WTC11 (cell line): ENCODE results near the gene CDCP1. TPM values are rescaled to one million over a fixed set of nuclear protein-coding genes. Genes with fewer than 3 reads are reported as not detected.

Experiments used
- ATAC-seq: fragments of 200-7000 bp; cut with Tn5 transposase; 2 replicates; pipeline ENCODE4 v1.10.0; 2021; ENCODE audit warnings: mild to moderate bottlenecking, moderate library complexity
- CTCF ChIA-PET: fragments of 300-600 bp; sonication (Branson Sonifier 250); formaldehyde crosslinking; loops from one replicate; lab custom pipeline; 2021; ENCODE audit warnings: antibody characterized with exemption; lab: Charles Lee
- POLR2A ChIA-PET: fragments of 350-600 bp; sonication (Branson Sonifier 250); formaldehyde crosslinking; loops from one replicate; lab custom pipeline; 2021; ENCODE audit warnings: antibody characterized with exemption; lab: Charles Lee
- DNase-seq: peaks from one replicate; pipeline ENCODE4 v3.0.0; 2021; ENCODE audit warnings: low spot score
- H3K27ac Mint-ChIP-seq: 2 replicates; pipeline ENCODE4 v1.8.0; 2021; ENCODE audit warnings: mixed read lengths
- H3K27me3 Mint-ChIP-seq: 2 replicates; pipeline ENCODE4 v1.8.0; 2021; ENCODE audit warnings: low read depth, mild to moderate bottlenecking, moderate library complexity, mixed read lengths
- H3K36me3 Mint-ChIP-seq: 2 replicates; pipeline ENCODE4 v1.8.0; 2021; ENCODE audit warnings: mixed read lengths
- H3K4me1 Mint-ChIP-seq: 2 replicates; pipeline ENCODE4 v1.8.0; 2022; ENCODE audit warnings: mixed read lengths
- H3K4me3 Mint-ChIP-seq: 2 replicates; pipeline ENCODE4 v1.8.0; 2021; ENCODE audit warnings: mild to moderate bottlenecking, moderate library complexity, mixed read lengths
- H3K9me3 Mint-ChIP-seq: 2 replicates; pipeline ENCODE4 v1.8.0; 2021; ENCODE audit warnings: mixed read lengths
- ATF1 ChIP-seq: sonication (generic); formaldehyde crosslinking; IDR thresholded peaks from 2 replicates; pipeline ENCODE4 v1.8.1; 2023; ENCODE audit warnings: mild to moderate bottlenecking, moderate library complexity, missing genetic modification reagents
- CREB1 ChIP-seq: sonication (generic); formaldehyde crosslinking; IDR thresholded peaks from 2 replicates; pipeline ENCODE4 v1.8.0; 2023; ENCODE audit warnings: mild to moderate bottlenecking, missing genetic modification reagents
- CREM ChIP-seq: sonication (generic); formaldehyde crosslinking; IDR thresholded peaks from 2 replicates; pipeline ENCODE4 v1.8.1; 2022; ENCODE audit warnings: mild to moderate bottlenecking, missing genetic modification reagents, moderate library complexity
- EMX1 ChIP-seq: fragments of 250-450 bp; sonication (Bioruptor Pico); IDR thresholded peaks from 2 replicates; pipeline ENCODE4 v1.8.0; 2021; ENCODE audit warnings: mild to moderate bottlenecking
- ETV6 ChIP-seq: sonication (generic); formaldehyde crosslinking; IDR thresholded peaks from 2 replicates; pipeline ENCODE4 v1.8.1; 2022; ENCODE audit warnings: mild to moderate bottlenecking, missing genetic modification reagents
- FOXJ3 ChIP-seq: sonication (generic); formaldehyde crosslinking; IDR thresholded peaks from 2 replicates; pipeline ENCODE4 v1.9.0; 2021; ENCODE audit warnings: missing genetic modification reagents, mild to moderate bottlenecking, borderline replicate concordance
- GTF2I ChIP-seq: fragments of 250-450 bp; sonication (Bioruptor Pico); conservative IDR thresholded peaks from 2 replicates; pipeline ENCODE4 v1.4.0; 2021; ENCODE audit warnings: mild to moderate bottlenecking
- JUN ChIP-seq: sonication (generic); formaldehyde crosslinking; IDR thresholded peaks from 2 replicates; pipeline ENCODE4 v1.8.0; 2023; ENCODE audit warnings: mild to moderate bottlenecking, missing genetic modification reagents
- MXD4 ChIP-seq: fragments of 250-450 bp; sonication (Bioruptor Pico); IDR thresholded peaks from 2 replicates; pipeline ENCODE4 v1.8.0; 2021; ENCODE audit warnings: mild to moderate bottlenecking, moderate library complexity, borderline replicate concordance
- NFATC4 ChIP-seq: fragments of 250-450 bp; sonication (Bioruptor Pico); IDR thresholded peaks from 2 replicates; pipeline ENCODE4 v1.9.0; 2021; ENCODE audit warnings: mild to moderate bottlenecking
- NR3C1 ChIP-seq: sonication (generic); formaldehyde crosslinking; conservative IDR thresholded peaks from 2 replicates; pipeline ENCODE4 v1.8.1; 2023; ENCODE audit warnings: low read depth, mild to moderate bottlenecking, missing genetic modification reagents
- PRRX2 ChIP-seq: fragments of 250-450 bp; sonication (Bioruptor Pico); IDR thresholded peaks from 2 replicates; pipeline ENCODE4 v1.8.0; 2021; ENCODE audit warnings: mild to moderate bottlenecking
- RELA ChIP-seq: sonication (generic); formaldehyde crosslinking; IDR thresholded peaks from 2 replicates; pipeline ENCODE4 v1.8.1; 2022; ENCODE audit warnings: missing genetic modification reagents, mild to moderate bottlenecking, borderline replicate concordance
- RORB ChIP-seq: fragments of 250-450 bp; sonication (Bioruptor Pico); IDR thresholded peaks from 2 replicates; pipeline ENCODE4 v1.9.0; 2021; ENCODE audit warnings: mild to moderate bottlenecking
- SMAD3 ChIP-seq: sonication (generic); formaldehyde crosslinking; IDR thresholded peaks from 2 replicates; pipeline ENCODE4 v1.8.0; 2022; ENCODE audit warnings: missing genetic modification reagents, mild to moderate bottlenecking, borderline replicate concordance
- SMAD4 ChIP-seq: sonication (generic); formaldehyde crosslinking; IDR thresholded peaks from 2 replicates; pipeline ENCODE4 v1.8.0; 2022; ENCODE audit warnings: mild to moderate bottlenecking, missing genetic modification reagents
- TEAD1 ChIP-seq: sonication (generic); formaldehyde crosslinking; IDR thresholded peaks from 2 replicates; pipeline ENCODE4 v1.8.0; 2022; ENCODE audit warnings: mild to moderate bottlenecking, missing genetic modification reagents
- TP53 ChIP-seq: sonication (generic); formaldehyde crosslinking; IDR thresholded peaks from 2 replicates; pipeline ENCODE4 v1.8.1; 2023; ENCODE audit warnings: mild to moderate bottlenecking, missing genetic modification reagents
- ZNF423 ChIP-seq: fragments of 250-450 bp; sonication (Bioruptor Pico); IDR thresholded peaks from 2 replicates; pipeline ENCODE4 v2.1.2; 2022; ENCODE audit warnings: mild to moderate bottlenecking, moderate library complexity
- ZNF671 ChIP-seq: fragments of 250-450 bp; sonication (Bioruptor Pico); IDR thresholded peaks from 2 replicates; pipeline ENCODE4 v1.8.0; 2021; ENCODE audit warnings: mild to moderate bottlenecking
- total RNA-seq: library from RNA; stranded (reverse); gene quantifications from 3 replicates; pipeline ENCODE4 v1.2.3, GENCODE V29; 2021
- TF ChIP-seq, protein P1 (sequence below): sonication (generic); formaldehyde crosslinking; IDR thresholded peaks from 2 replicates; pipeline ENCODE4 v1.8.0; 2022; ENCODE audit warnings: missing genetic modification reagents
- TF ChIP-seq, protein P2 (sequence below): sonication (generic); formaldehyde crosslinking; IDR thresholded peaks from 2 replicates; pipeline ENCODE4 v1.8.1; 2023; ENCODE audit warnings: mild to moderate bottlenecking, missing genetic modification reagents
- TF ChIP-seq, protein P3 (sequence below): sonication (generic); formaldehyde crosslinking; IDR thresholded peaks from 2 replicates; pipeline ENCODE4 v1.8.1; 2022; ENCODE audit warnings: mild to moderate bottlenecking, moderate library complexity, missing genetic modification reagents
- TF ChIP-seq, protein P4 (sequence below): sonication (generic); formaldehyde crosslinking; conservative IDR thresholded peaks from 2 replicates; pipeline ENCODE4 v1.8.1; 2022; ENCODE audit warnings: mild to moderate bottlenecking, missing genetic modification reagents

CDCP1 gene
- total RNA-seq, 1 experiment from 2014 or later = 14.6 TPM

DNA sequence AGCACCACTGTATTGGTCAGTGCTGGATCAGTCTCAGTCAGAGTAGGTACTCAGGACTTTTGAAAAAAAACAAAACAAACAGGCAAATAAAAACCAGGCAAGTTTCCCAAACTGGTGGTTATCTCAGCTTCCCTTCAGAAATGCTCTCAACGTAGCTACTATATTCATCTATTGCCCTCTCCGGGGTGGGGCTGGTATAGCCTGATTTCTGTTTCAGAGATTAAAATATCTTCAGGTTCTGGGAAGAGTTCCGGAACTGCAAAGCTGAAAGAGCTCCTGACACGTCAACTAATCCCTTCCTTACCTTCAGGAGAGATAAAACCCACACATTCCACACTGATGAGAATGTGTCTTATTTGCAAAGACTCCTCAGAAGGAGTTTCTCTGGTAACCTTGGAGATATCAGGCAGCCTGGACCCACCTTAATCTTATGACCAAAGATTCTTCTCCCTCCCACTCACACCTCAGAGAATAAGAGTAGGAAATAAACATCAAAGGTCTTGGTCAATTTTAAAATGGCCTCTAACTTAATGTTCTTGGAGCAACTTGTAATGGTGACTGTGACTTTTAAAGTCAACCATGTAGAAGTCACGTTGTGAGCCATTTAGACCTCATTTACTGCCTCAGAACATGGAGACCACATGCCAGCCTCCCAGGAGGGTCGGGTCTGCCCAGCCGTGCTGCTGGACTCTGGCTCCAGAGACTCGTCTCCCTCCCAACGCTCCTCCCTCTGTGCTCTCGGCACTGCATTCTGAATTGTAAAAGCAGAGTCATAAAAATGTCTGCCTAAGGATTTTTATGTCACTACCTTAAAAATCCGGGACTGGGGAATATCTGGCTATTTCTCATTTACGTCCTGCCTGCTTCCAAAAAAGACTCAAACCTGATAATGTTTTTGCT, 53.8 kb downstream of the CDCP1 start:
- no peak for DNase-seq
- Mint-ChIP-seq H3K27ac (no peak overlapping the region), H3K4me3 (no peak overlapping the region), H3K36me3 (peaks cover 47% of the 10 kb centered on the region), H3K9me3 (0 out of 2 replicates have a peak, but pooled peaks cover 3% of the 10 kb centered on the region), H3K4me1 (no peaks in the 10 kb centered on the region), H3K27me3 (no peaks in the 10 kb centered on the region)
- POLR2A ChIA-PET = no interaction called here
- TF ChIP-seq, protein P1, sequence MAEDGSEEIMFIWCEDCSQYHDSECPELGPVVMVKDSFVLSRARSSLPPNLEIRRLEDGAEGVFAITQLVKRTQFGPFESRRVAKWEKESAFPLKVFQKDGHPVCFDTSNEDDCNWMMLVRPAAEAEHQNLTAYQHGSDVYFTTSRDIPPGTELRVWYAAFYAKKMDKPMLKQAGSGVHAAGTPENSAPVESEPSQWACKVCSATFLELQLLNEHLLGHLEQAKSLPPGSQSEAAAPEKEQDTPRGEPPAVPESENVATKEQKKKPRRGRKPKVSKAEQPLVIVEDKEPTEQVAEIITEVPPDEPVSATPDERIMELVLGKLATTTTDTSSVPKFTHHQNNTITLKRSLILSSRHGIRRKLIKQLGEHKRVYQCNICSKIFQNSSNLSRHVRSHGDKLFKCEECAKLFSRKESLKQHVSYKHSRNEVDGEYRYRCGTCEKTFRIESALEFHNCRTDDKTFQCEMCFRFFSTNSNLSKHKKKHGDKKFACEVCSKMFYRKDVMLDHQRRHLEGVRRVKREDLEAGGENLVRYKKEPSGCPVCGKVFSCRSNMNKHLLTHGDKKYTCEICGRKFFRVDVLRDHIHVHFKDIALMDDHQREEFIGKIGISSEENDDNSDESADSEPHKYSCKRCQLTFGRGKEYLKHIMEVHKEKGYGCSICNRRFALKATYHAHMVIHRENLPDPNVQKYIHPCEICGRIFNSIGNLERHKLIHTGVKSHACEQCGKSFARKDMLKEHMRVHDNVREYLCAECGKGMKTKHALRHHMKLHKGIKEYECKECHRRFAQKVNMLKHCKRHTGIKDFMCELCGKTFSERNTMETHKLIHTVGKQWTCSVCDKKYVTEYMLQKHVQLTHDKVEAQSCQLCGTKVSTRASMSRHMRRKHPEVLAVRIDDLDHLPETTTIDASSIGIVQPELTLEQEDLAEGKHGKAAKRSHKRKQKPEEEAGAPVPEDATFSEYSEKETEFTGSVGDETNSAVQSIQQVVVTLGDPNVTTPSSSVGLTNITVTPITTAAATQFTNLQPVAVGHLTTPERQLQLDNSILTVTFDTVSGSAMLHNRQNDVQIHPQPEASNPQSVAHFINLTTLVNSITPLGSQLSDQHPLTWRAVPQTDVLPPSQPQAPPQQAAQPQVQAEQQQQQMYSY (CRISPR knock-in tag) = no peak
- TF ChIP-seq ZNF671 (CRISPR knock-in tag) = no peak
- no peak for TF ChIP-seq SMAD4 (CRISPR knock-in tag)
- TF ChIP-seq ZNF423 (CRISPR knock-in tag) = no peak
- TF ChIP-seq RORB (CRISPR knock-in tag) = no peak
- no peak for TF ChIP-seq JUN (CRISPR knock-in tag)
- TF ChIP-seq ETV6 (CRISPR knock-in tag) = no peak
- no peak for TF ChIP-seq GTF2I (CRISPR knock-in tag)
- TF ChIP-seq, protein P2, sequence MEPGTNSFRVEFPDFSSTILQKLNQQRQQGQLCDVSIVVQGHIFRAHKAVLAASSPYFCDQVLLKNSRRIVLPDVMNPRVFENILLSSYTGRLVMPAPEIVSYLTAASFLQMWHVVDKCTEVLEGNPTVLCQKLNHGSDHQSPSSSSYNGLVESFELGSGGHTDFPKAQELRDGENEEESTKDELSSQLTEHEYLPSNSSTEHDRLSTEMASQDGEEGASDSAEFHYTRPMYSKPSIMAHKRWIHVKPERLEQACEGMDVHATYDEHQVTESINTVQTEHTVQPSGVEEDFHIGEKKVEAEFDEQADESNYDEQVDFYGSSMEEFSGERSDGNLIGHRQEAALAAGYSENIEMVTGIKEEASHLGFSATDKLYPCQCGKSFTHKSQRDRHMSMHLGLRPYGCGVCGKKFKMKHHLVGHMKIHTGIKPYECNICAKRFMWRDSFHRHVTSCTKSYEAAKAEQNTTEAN = no peak
- TF ChIP-seq CREM = no peak
- TF ChIP-seq RELA (CRISPR knock-in tag) = no peak
- no peak for TF ChIP-seq FOXJ3 (CRISPR knock-in tag)
- TF ChIP-seq, protein P3, sequence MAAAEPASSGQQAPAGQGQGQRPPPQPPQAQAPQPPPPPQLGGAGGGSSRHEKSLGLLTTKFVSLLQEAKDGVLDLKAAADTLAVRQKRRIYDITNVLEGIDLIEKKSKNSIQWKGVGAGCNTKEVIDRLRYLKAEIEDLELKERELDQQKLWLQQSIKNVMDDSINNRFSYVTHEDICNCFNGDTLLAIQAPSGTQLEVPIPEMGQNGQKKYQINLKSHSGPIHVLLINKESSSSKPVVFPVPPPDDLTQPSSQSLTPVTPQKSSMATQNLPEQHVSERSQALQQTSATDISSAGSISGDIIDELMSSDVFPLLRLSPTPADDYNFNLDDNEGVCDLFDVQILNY (CRISPR knock-in tag) = no peak
- no peak for TF ChIP-seq NFATC4 (CRISPR knock-in tag)
- no peak for TF ChIP-seq EMX1 (CRISPR knock-in tag)
- no peak for TF ChIP-seq TP53
- no peak for TF ChIP-seq NR3C1 (CRISPR knock-in tag)
- TF ChIP-seq PRRX2 (CRISPR knock-in tag) = no peak
- no peak for TF ChIP-seq CREB1
- CTCF ChIA-PET = interaction anchor here (0.7 kb wide), 1 partner anchor 127 kb away, joined by 3 read pairs; no protein-coding TSS in a partner anchor
- ATAC-seq = no peak

DNA sequence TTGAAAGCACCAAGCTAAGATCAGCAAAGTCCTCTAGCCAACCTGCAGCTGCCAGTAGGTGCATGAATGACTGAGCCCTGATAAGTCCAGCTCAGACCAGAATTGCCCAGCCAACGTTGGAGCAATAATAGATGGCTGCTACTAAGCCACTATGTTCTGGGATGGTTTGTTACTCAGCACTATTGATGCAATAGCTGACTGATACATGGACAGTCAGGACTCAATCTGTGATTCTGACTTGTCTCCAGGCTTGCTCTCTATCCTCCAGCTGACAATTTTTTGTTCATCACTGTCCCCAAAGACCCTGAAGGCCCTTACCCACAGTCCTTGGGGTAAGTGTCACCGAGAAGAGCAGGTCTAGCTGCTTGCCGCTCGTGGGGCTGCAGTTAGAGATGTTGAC, 55.3 kb downstream of the CDCP1 start:
- ChIA-PET CTCF (no interaction called here), POLR2A (no interaction called here)
- H3K36me3 Mint-ChIP-seq = peaks cover 51% of the 10 kb centered on the region
- ATAC-seq = no peak
- no peaks in the 10 kb centered on the region for H3K27me3 Mint-ChIP-seq
- DNase-seq = no peak
- H3K27ac Mint-ChIP-seq = no peak overlapping the region
- 0 out of 2 replicates have a peak, but pooled peaks cover 3% of the 10 kb centered on the region for H3K9me3 Mint-ChIP-seq
- peaks cover 2% of the 10 kb centered on the region; the same call in 1 of the 2 replicates for H3K4me1 Mint-ChIP-seq
- no peak for TF ChIP-seq TEAD1 (CRISPR knock-in tag)
- TF ChIP-seq SMAD3 (CRISPR knock-in tag) = no peak
- no peak for TF ChIP-seq NR3C1 (CRISPR knock-in tag)
- TF ChIP-seq, protein P4, sequence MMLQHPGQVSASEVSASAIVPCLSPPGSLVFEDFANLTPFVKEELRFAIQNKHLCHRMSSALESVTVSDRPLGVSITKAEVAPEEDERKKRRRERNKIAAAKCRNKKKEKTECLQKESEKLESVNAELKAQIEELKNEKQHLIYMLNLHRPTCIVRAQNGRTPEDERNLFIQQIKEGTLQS = no peak
- TF ChIP-seq MXD4 (CRISPR knock-in tag) = no peak
- TF ChIP-seq CREB1 = no peak
- TF ChIP-seq ATF1 = no peak
- H3K4me3 Mint-ChIP-seq = no peak overlapping the region
